Caco-2 (cell line): ENCODE measurements around the gene MACROD2. TPM values are rescaled to one million over a fixed set of nuclear protein-coding genes. Genes with fewer than 3 reads are reported as not detected.

Experiments
- BruUV-seq: library from RNA; stranded (reverse); fragments of 400-500 nt; replicated peaks from 2 replicates; lab custom pipeline; 2021; lab: Mats Ljungman, UMichigan
- CTCF ChIA-PET: fragments of 300-600 bp; sonication (Branson Sonifier 250); formaldehyde crosslinking; loops from one replicate; lab custom pipeline; 2022; ENCODE audit warnings: antibody characterized with exemption; lab: Charles Lee
- POLR2A ChIA-PET: fragments of 300-600 bp; sonication (Branson Sonifier 250); formaldehyde crosslinking; loops from one replicate; lab custom pipeline; 2022; ENCODE audit warnings: antibody characterized with exemption; lab: Charles Lee
- DNase-seq, 2 experiments: peaks; one replicate each; pipeline versions ENCODE4 v3.0.0 to v3.0.0-alpha.2; 2020 to 2022
- H3K27me3 ChIP-seq: replicated peaks from 2 replicates; pipeline ENCODE4 v1.6.0; 2011; ENCODE audit warnings: low read length; ENCODE audit not compliant: control insufficient read depth, insufficient read depth
- H3K36me3 ChIP-seq: 2 replicates; pipeline ENCODE4 v1.5.1; 2011; ENCODE audit warnings: low read length; ENCODE audit not compliant: control insufficient read depth, insufficient read depth
- H3K4me1 ChIP-seq: fragments of 250-450 bp; sonication (Bioruptor Pico); 2 replicates; pipeline ENCODE4 v1.5.1; 2020; ENCODE audit warnings: mild to moderate bottlenecking
- H3K4me3 ChIP-seq: 2 replicates; pipeline ENCODE4 v1.5.1; 2011; ENCODE audit warnings: low read depth, mild to moderate bottlenecking, control low read depth, low read length
- H3K9me3 ChIP-seq: fragments of 250-450 bp; sonication (Bioruptor Pico); 2 replicates; pipeline ENCODE4 v1.5.1; 2020; ENCODE audit warnings: mild to moderate bottlenecking, moderate library complexity
- H3K27ac Mint-ChIP-seq: one replicate; pipeline ENCODE4 v1.8.0; 2022; ENCODE audit warnings: mixed read lengths; ENCODE audit not compliant: unreplicated experiment
- H3K27me3 Mint-ChIP-seq: one replicate; pipeline ENCODE4 v1.8.0; 2022; ENCODE audit warnings: mixed read lengths; ENCODE audit not compliant: insufficient read depth, unreplicated experiment
- H3K36me3 Mint-ChIP-seq: one replicate; pipeline ENCODE4 v1.8.0; 2022; ENCODE audit warnings: mild to moderate bottlenecking, mixed read lengths; ENCODE audit not compliant: insufficient read depth, unreplicated experiment
- H3K4me1 Mint-ChIP-seq: one replicate; pipeline ENCODE4 v1.8.0; 2022; ENCODE audit warnings: low read depth, mixed read lengths; ENCODE audit not compliant: unreplicated experiment
- H3K4me3 Mint-ChIP-seq: one replicate; pipeline ENCODE4 v1.8.0; 2022; ENCODE audit warnings: mild to moderate bottlenecking, moderate library complexity, mixed read lengths; ENCODE audit not compliant: unreplicated experiment
- H3K9me3 Mint-ChIP-seq: one replicate; pipeline ENCODE4 v1.8.0; 2022; ENCODE audit warnings: mixed read lengths; ENCODE audit not compliant: unreplicated experiment
- CTCF ChIP-seq, 2 experiments: fragments of 200-600 bp in 1 of 2; IDR thresholded peaks; 1 replicate in 1 of 2; 2 replicates in 1 of 2; pipeline versions ENCODE4 v1.5.1 to v1.8.0; 2011 to 2022; ENCODE audit warnings: antibody characterized with exemption in 1 of 2, control low read depth in 1 of 2, inconsistent platforms in 1 of 2, low read depth in 1 of 2, low read length in 1 of 2, mild to moderate bottlenecking in 1 of 2, moderate library complexity in 1 of 2; ENCODE audit not compliant: insufficient read depth in 1 of 2, severe bottlenecking in 1 of 2, unreplicated experiment in 1 of 2
- intact Hi-C: fragments of 100-400 bp; cut with micrococcal nuclease; formaldehyde crosslinking; loops from one replicate; pipeline ENCODE4 v1.10.0; 2022; ENCODE audit not compliant: unreplicated experiment
- total RNA-seq: library from RNA; stranded (reverse); gene quantifications from 2 replicates; pipeline ENCODE4 v1.2.3, GENCODE V29; 2022

Gene MACROD2
- total RNA-seq, 1 experiment from 2014 or later: 6.4 TPM

DNA sequence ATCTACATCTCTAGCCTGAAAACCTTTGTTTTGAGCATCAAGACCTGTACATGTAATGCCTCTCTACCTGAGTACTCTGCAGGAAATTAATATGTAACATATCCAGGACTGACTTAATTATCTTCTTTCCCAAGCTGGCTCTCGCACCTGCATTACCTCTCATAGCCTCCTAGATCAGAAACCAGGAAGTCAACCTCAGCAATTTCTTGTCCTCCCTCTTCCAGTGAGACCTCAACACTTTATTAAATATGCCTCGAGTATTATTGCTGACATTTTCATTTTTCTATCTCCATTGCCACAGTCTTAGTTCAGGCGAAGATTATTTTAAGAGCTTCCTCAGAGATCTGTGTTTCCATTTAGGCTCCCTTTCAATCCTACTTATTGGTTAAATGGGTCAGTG is 69.0 kb downstream of the MACROD2 start:
- Histone ChIP-seq H3K4me1 (no peaks in the 10 kb centered on the region), H3K9me3 (no peaks in the 10 kb centered on the region), H3K27me3 (no peaks in the 10 kb centered on the region; the same call in 1 of the 2 replicates), H3K36me3 (no peaks in the 10 kb centered on the region), H3K4me3 (no peak overlapping the region)
- no TSS peak for BruUV-seq
- Mint-ChIP-seq H3K4me1 (no peaks in the 10 kb centered on the region), H3K27ac (no peak overlapping the region), H3K9me3 (no peaks in the 10 kb centered on the region), H3K36me3 (no peaks in the 10 kb centered on the region), H3K4me3 (no peak overlapping the region), H3K27me3 (peaks cover 6% of the 10 kb centered on the region)
- POLR2A ChIA-PET: no interaction called here
- TF ChIP-seq CTCF (IDR thresholded peaks at IDR 0.05; ENCODE audit: insufficient read depth in 1 of 2, low read depth in 1 of 2, low read length in 1 of 2, severe bottlenecking in 1 of 2, unreplicated experiment in 1 of 2): no peak
- CTCF ChIA-PET: no interaction called here
- DNase-seq: no peak
- intact Hi-C loops: no loop called here

DNA sequence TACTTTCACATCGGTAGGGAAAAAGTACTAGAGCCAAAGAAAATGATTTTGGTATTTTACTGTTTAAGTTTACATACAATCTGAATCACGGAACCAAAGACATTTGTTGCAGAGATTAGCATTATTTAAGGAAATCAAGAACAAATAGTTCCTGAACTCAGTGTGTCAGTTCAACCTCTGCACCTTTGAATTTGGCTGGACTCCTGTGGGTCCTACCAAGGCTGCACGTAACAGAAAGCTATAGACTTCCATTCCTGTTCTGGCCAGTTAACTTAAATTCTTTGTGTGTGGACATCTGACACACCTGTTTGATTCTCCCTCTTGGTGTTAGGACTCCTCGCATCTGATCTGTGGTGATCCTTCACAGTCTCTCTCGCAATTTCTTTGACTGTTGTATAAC is 69.6 kb downstream of the MACROD2 start:
- H3K27ac Mint-ChIP-seq: no peak overlapping the region
- ChIA-PET CTCF (no interaction called here), POLR2A (no interaction called here)
- Histone ChIP-seq H3K9me3 (no peaks in the 10 kb centered on the region), H3K4me3 (no peak overlapping the region), H3K36me3 (no peaks in the 10 kb centered on the region), H3K4me1 (no peaks in the 10 kb centered on the region), H3K27me3 (no peaks in the 10 kb centered on the region)
- H3K9me3 Mint-ChIP-seq: no peaks in the 10 kb centered on the region
- peaks cover 6% of the 10 kb centered on the region for H3K27me3 Mint-ChIP-seq
- no TSS peak for BruUV-seq
- no peak overlapping the region for H3K4me3 Mint-ChIP-seq
- no peaks in the 10 kb centered on the region for H3K36me3 Mint-ChIP-seq
- no peaks in the 10 kb centered on the region for H3K4me1 Mint-ChIP-seq
- no peak for TF ChIP-seq CTCF (IDR thresholded peaks at IDR 0.05; ENCODE audit: insufficient read depth in 1 of 2, low read depth in 1 of 2, low read length in 1 of 2, severe bottlenecking in 1 of 2, unreplicated experiment in 1 of 2)
- DNase-seq: no peak
- intact Hi-C loops: no loop called here

DNA sequence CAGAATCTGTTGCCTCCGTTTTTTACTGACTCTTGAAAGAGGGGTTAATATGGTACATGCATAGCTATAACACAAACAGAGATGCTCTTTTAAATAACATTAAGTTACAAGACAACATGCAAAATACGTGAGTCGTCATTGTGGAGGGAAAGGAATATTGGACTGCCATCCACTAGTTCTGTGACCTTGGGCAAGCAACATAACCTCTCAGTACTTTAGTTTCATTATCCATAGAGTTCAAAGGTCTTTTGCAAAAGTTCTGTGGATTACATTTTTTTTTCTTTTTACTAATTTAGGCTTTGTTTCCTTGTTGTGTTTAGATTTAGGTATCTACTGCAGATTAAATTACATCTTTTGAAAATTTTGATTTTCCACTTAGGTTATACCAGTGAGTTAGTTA is 70.5 kb downstream of the MACROD2 start:
- CTCF ChIA-PET: no interaction called here
- H3K4me3 ChIP-seq: no peak overlapping the region
- no TSS peak for BruUV-seq
- H3K4me1 ChIP-seq: no peaks in the 10 kb centered on the region
- no peaks in the 10 kb centered on the region for H3K27me3 ChIP-seq
- Mint-ChIP-seq H3K4me1 (no peaks in the 10 kb centered on the region), H3K9me3 (no peaks in the 10 kb centered on the region), H3K27me3 (peaks cover 6% of the 10 kb centered on the region), H3K4me3 (no peak overlapping the region), H3K27ac (no peak overlapping the region), H3K36me3 (no peaks in the 10 kb centered on the region)
- intact Hi-C loops: no loop called here
- no peaks in the 10 kb centered on the region for H3K36me3 ChIP-seq
- POLR2A ChIA-PET: no interaction called here
- no peaks in the 10 kb centered on the region for H3K9me3 ChIP-seq
- no peak for TF ChIP-seq CTCF (IDR thresholded peaks at IDR 0.05; ENCODE audit: insufficient read depth in 1 of 2, low read depth in 1 of 2, low read length in 1 of 2, severe bottlenecking in 1 of 2, unreplicated experiment in 1 of 2)
- DNase-seq: no peak
